Neural cell (in vitro differentiated cells): ENCODE measurements around the gene WNT3. TPM values are rescaled to one million over a fixed set of nuclear protein-coding genes. Genes with fewer than 3 reads are reported as not detected.

ENCODE experiments used
- H2AFZ ChIP-seq: fragments of 200-600, 300-800 bp; sonication (generic), shearing (Covaris generic); 2 replicates; pipeline ENCODE4 v1.6.0; 2014; ENCODE audit warnings: low read depth, mild to moderate bottlenecking, antibody characterized with exemption, low read length, moderate library complexity
- H3F3A ChIP-seq: fragments of 200-600 bp; shearing (Covaris generic); 2 replicates; pipeline ENCODE4 v1.6.1; 2016; ENCODE audit warnings: mild to moderate bottlenecking, moderate library complexity, mixed read lengths, antibody characterized with exemption, low read length; ENCODE audit not compliant: insufficient read depth, poor library complexity, severe bottlenecking
- H3K27ac ChIP-seq: fragments of 200-600, 300-800 bp; sonication (generic), shearing (Covaris generic); 2 replicates; pipeline ENCODE4 v1.5.1; 2014; ENCODE audit warnings: mild to moderate bottlenecking, low read length, moderate library complexity
- H3K27me3 ChIP-seq: fragments of 300-800, 200-600 bp; sonication (generic), shearing (Covaris generic); 2 replicates; pipeline ENCODE4 v1.6.0; 2014; ENCODE audit warnings: mild to moderate bottlenecking, low read depth, low read length, moderate library complexity; ENCODE audit not compliant: insufficient read depth
- H3K36me3 ChIP-seq: fragments of 300-800, 200-600 bp; sonication (generic), shearing (Covaris generic); 2 replicates; pipeline ENCODE4 v1.5.1; 2014; ENCODE audit warnings: mild to moderate bottlenecking, antibody characterized with exemption, low read length, moderate library complexity; ENCODE audit not compliant: insufficient read depth
- H3K4me2 ChIP-seq: fragments of 300-800, 200-600 bp; sonication (generic), shearing (Covaris generic); 2 replicates; pipeline ENCODE4 v1.6.0; 2014; ENCODE audit warnings: mild to moderate bottlenecking, low read length
- H3K4me3 ChIP-seq: fragments of 300-800, 200-600 bp; sonication (generic), shearing (Covaris generic); 2 replicates; pipeline ENCODE4 v1.5.1; 2014; ENCODE audit warnings: mild to moderate bottlenecking, low read length, moderate library complexity
- H3K79me2 ChIP-seq: fragments of 200-600 bp; shearing (Covaris generic); replicated peaks from 2 replicates; pipeline ENCODE4 v1.6.0; 2014; ENCODE audit warnings: mild to moderate bottlenecking, low read length, moderate library complexity; ENCODE audit not compliant: insufficient read depth
- H3K9ac ChIP-seq: fragments of 300-800, 200-600 bp; sonication (generic), shearing (Covaris generic); 2 replicates; pipeline ENCODE4 v1.6.1; 2016; ENCODE audit warnings: mild to moderate bottlenecking, low read length, mixed read lengths
- H3K9me2 ChIP-seq: fragments of 200-600 bp; shearing (Covaris generic); 2 replicates; pipeline ENCODE4 v1.6.1; 2016; ENCODE audit warnings: mild to moderate bottlenecking, low read length, mixed read lengths; ENCODE audit not compliant: insufficient read depth
- H3K9me3 ChIP-seq: fragments of 200-600, 300-800 bp; sonication (generic), shearing (Covaris generic); 2 replicates; pipeline ENCODE4 v1.6.1; 2016; ENCODE audit warnings: mild to moderate bottlenecking, mixed run types, low read length, moderate library complexity, mixed read lengths
- H4K20me1 ChIP-seq: fragments of 200-600 bp; shearing (Covaris generic); 2 replicates; pipeline ENCODE4 v1.6.1; 2016; ENCODE audit warnings: mild to moderate bottlenecking, mixed run types; ENCODE audit not compliant: insufficient read depth
- EP300 ChIP-seq: fragments of 450-650 bp; conservative IDR thresholded peaks from 2 replicates; pipeline ENCODE4 v1.6.1; 2014; ENCODE audit warnings: antibody characterized with exemption, mild to moderate bottlenecking, moderate library complexity; ENCODE audit not compliant: poor library complexity, severe bottlenecking
- EZH2 ChIP-seq: fragments of 200-600, 300-800 bp; shearing (Covaris generic), sonication (generic); IDR thresholded peaks from 2 replicates; pipeline ENCODE4 v1.6.1; 2014; ENCODE audit warnings: antibody characterized with exemption, low read length, borderline replicate concordance, mild to moderate bottlenecking; ENCODE audit not compliant: insufficient read depth, poor library complexity, severe bottlenecking
- MXI1 ChIP-seq: fragments of 450-650 bp; conservative IDR thresholded peaks from 2 replicates; pipeline ENCODE4 v1.6.1; 2014; ENCODE audit warnings: antibody characterized with exemption, mild to moderate bottlenecking; ENCODE audit not compliant: poor library complexity, severe bottlenecking
- POLR2AphosphoS5 ChIP-seq: IDR thresholded peaks from 2 replicates; pipeline ENCODE4 v1.6.1; 2012
- RAD21 ChIP-seq: fragments of 450-650 bp; conservative IDR thresholded peaks from 2 replicates; pipeline ENCODE4 v1.6.1; 2014; ENCODE audit warnings: antibody characterized with exemption, mild to moderate bottlenecking, moderate library complexity
- SMC3 ChIP-seq: fragments of 450-650 bp; conservative IDR thresholded peaks from 2 replicates; pipeline ENCODE4 v1.6.1; 2014; ENCODE audit warnings: antibody characterized with exemption, mild to moderate bottlenecking, moderate library complexity; ENCODE audit not compliant: poor library complexity
- TAF1 ChIP-seq: IDR thresholded peaks from 2 replicates; pipeline ENCODE4 v1.6.1; 2012; ENCODE audit warnings: low read depth
- polyA plus RNA-seq: library from polyadenylated mRNA; depleted of rRNA; stranded (reverse); fragments of >200 nt; gene quantifications from 2 replicates; pipeline ENCODE4 v1.2.3, GENCODE V29; 2014
- TF ChIP-seq, protein P1 (sequence below): fragments of 450-650 bp; IDR thresholded peaks from 2 replicates; pipeline ENCODE4 v1.5.1; 2014; ENCODE audit warnings: antibody characterized with exemption, mild to moderate bottlenecking, moderate library complexity; ENCODE audit not compliant: poor library complexity, severe bottlenecking
- TF ChIP-seq, protein P2 (sequence below): IDR thresholded peaks from 2 replicates; pipeline ENCODE4 v1.6.1; 2012; ENCODE audit warnings: borderline replicate concordance

Gene WNT3
- polyA plus RNA-seq, 1 donor from 2014 or later, result 7.6 TPM

DNA sequence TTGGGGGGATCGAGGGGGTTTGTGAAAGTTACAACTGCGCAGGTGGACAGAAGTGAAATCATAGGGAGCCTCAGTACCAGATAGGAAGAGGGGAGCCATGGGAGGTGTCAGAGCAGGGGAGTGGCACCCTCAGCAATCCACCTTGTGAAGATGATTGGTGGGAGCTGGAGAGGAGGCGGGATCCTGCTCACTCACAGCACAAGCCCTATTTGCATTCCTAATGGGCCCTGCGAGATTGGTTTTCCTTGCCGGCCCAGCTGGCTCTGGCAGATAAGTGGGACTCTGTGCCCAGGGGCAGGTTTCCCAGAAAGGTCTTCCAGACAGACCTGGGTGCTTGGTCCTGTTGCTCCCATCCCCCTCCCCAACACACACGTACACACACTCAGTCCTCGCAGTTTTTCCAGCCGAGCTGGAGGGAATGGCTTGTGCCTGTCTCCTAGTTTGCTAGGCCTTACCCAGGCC lies 9.4 kb downstream of the WNT3 start:
- no peaks in the 10 kb centered on the region for H4K20me1 ChIP-seq
- H3K9ac ChIP-seq, result no peak overlapping the region
- no peaks in the 10 kb centered on the region for H3K9me3 ChIP-seq
- no peak overlapping the region for H2AFZ ChIP-seq
- H3K9me2 ChIP-seq, result no peaks in the 10 kb centered on the region
- no peak overlapping the region for H3K4me2 ChIP-seq
- no peak overlapping the region for H3K27ac ChIP-seq
- no peaks in the 10 kb centered on the region for H3K36me3 ChIP-seq
- TF ChIP-seq, protein P1, sequence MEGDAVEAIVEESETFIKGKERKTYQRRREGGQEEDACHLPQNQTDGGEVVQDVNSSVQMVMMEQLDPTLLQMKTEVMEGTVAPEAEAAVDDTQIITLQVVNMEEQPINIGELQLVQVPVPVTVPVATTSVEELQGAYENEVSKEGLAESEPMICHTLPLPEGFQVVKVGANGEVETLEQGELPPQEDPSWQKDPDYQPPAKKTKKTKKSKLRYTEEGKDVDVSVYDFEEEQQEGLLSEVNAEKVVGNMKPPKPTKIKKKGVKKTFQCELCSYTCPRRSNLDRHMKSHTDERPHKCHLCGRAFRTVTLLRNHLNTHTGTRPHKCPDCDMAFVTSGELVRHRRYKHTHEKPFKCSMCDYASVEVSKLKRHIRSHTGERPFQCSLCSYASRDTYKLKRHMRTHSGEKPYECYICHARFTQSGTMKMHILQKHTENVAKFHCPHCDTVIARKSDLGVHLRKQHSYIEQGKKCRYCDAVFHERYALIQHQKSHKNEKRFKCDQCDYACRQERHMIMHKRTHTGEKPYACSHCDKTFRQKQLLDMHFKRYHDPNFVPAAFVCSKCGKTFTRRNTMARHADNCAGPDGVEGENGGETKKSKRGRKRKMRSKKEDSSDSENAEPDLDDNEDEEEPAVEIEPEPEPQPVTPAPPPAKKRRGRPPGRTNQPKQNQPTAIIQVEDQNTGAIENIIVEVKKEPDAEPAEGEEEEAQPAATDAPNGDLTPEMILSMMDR, result no peak
- TF ChIP-seq, protein P2, sequence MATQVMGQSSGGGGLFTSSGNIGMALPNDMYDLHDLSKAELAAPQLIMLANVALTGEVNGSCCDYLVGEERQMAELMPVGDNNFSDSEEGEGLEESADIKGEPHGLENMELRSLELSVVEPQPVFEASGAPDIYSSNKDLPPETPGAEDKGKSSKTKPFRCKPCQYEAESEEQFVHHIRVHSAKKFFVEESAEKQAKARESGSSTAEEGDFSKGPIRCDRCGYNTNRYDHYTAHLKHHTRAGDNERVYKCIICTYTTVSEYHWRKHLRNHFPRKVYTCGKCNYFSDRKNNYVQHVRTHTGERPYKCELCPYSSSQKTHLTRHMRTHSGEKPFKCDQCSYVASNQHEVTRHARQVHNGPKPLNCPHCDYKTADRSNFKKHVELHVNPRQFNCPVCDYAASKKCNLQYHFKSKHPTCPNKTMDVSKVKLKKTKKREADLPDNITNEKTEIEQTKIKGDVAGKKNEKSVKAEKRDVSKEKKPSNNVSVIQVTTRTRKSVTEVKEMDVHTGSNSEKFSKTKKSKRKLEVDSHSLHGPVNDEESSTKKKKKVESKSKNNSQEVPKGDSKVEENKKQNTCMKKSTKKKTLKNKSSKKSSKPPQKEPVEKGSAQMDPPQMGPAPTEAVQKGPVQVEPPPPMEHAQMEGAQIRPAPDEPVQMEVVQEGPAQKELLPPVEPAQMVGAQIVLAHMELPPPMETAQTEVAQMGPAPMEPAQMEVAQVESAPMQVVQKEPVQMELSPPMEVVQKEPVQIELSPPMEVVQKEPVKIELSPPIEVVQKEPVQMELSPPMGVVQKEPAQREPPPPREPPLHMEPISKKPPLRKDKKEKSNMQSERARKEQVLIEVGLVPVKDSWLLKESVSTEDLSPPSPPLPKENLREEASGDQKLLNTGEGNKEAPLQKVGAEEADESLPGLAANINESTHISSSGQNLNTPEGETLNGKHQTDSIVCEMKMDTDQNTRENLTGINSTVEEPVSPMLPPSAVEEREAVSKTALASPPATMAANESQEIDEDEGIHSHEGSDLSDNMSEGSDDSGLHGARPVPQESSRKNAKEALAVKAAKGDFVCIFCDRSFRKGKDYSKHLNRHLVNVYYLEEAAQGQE, result no peak
- no peak for TF ChIP-seq SMC3
- TF ChIP-seq RAD21, result no peak
- TF ChIP-seq POLR2AphosphoS5, result no peak
- no peak for TF ChIP-seq TAF1
- TF ChIP-seq EZH2, result no peak
- TF ChIP-seq EP300, result no peak
- TF ChIP-seq MXI1, result no peak
- H3K79me2 ChIP-seq, result no peaks in the 10 kb centered on the region
- no peaks in the 10 kb centered on the region for H3F3A ChIP-seq
- no peak overlapping the region for H3K4me3 ChIP-seq
- H3K27me3 ChIP-seq, result peaks cover 17% of the 10 kb centered on the region

DNA sequence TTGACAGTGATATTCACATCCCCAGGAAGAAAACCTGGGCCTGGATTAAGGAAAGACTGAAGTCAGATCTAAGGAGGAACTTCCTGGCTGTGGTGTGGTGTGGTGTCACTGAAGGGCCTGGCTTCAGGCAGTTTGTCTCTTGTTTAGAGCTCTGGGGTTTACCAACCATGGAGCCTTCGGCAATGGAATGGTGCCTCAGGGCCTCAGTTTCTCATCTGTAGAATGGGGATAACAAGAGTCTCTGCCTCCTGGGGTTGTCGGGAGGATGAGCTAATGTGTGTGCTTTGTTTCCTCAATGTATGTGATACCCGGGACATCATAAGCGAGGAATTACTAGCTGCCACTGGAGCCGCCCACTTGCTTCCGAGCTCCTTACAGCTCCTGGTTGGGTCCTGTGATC lies 12.7 kb downstream of the WNT3 start:
- Histone ChIP-seq H3K36me3 (no peaks in the 10 kb centered on the region), H3K27me3 (no peaks in the 10 kb centered on the region), H2AFZ (no peak overlapping the region)

More for the DNA sequence above, 12.7 kb downstream of the WNT3 start:
- H3K4me2 ChIP-seq, result no peak overlapping the region
- no peak overlapping the region for H3K27ac ChIP-seq
- H4K20me1 ChIP-seq, result no peaks in the 10 kb centered on the region
- H3K9me2 ChIP-seq, result no peaks in the 10 kb centered on the region
- H3K9ac ChIP-seq, result no peak overlapping the region
- H3K9me3 ChIP-seq, result no peaks in the 10 kb centered on the region
- H3F3A ChIP-seq, result no peaks in the 10 kb centered on the region
- TF ChIP-seq SMC3 (no peak), MXI1 (no peak), POLR2AphosphoS5 (no peak), RAD21 (no peak), TAF1 (no peak), EZH2 (no peak), EP300 (no peak)
- TF ChIP-seq, protein P2, result no peak
- TF ChIP-seq, protein P1, result no peak
- no peak overlapping the region for H3K4me3 ChIP-seq
- H3K79me2 ChIP-seq, result no peaks in the 10 kb centered on the region
